Mucosa of rectum (tissue), 2 donors: ENCODE results near the gene PRIM2.
"Not testable (repeated sequence)": the region's sequence is repeated elsewhere in the genome, so short reads cannot be mapped to it uniquely, and the experiment has no call there.

Experiments used
- H3K27ac ChIP-seq, 2 donors: one replicate each; pipeline ENCODE4 v1.7.0; 2013; ENCODE audit warnings: inconsistent platforms in 2 of 2, low read depth in 2 of 2, low read length in 2 of 2
- H3K27me3 ChIP-seq, 2 donors: one replicate each; pipeline ENCODE4 v1.7.0; 2013; ENCODE audit warnings: low read length in 2 of 2; ENCODE audit not compliant: control insufficient read depth in 2 of 2, insufficient read depth in 2 of 2
- H3K36me3 ChIP-seq, 2 donors: one replicate each; pipeline ENCODE4 v1.7.0; 2013; ENCODE audit warnings: low read length in 2 of 2; ENCODE audit not compliant: control insufficient read depth in 2 of 2, insufficient read depth in 2 of 2
- H3K4me1 ChIP-seq, 2 donors: one replicate each; pipeline ENCODE4 v1.7.0; 2013; ENCODE audit warnings: low read length in 2 of 2, mild to moderate bottlenecking in 1 of 2; ENCODE audit not compliant: control insufficient read depth in 2 of 2, insufficient read depth in 2 of 2
- H3K4me3 ChIP-seq, 2 donors: one replicate each; pipeline ENCODE4 v1.7.0; 2013; ENCODE audit warnings: low read length in 2 of 2
- H3K9ac ChIP-seq, 2 donors: one replicate each; pipeline ENCODE4 v1.7.0; 2013; ENCODE audit warnings: low read length in 2 of 2, low read depth in 1 of 2, mild to moderate bottlenecking in 1 of 2
- H3K9me3 ChIP-seq, 2 donors: one replicate each; pipeline ENCODE4 v1.7.0; 2013; ENCODE audit warnings: low read length in 2 of 2; ENCODE audit not compliant: control insufficient read depth in 2 of 2
- donor health status: healthy.
- donor health status: Normal muscosa, but diverticular disease.

Gene PRIM2

GRCh38 chr6:57315851-57316250 is 1.6 kb upstream of the PRIM2 start:
- no peaks in the 10 kb centered on the region for H3K27me3 ChIP-seq
- H3K27ac ChIP-seq = no peak overlapping the region
- no peak overlapping the region for H3K4me3 ChIP-seq
- H3K9ac ChIP-seq = no peak overlapping the region
- no peaks in the 10 kb centered on the region for H3K9me3 ChIP-seq
- H3K36me3 ChIP-seq = peaks cover 5 to 11% of the 10 kb centered on the region in 2 donors
- H3K4me1 ChIP-seq = peaks cover 6 to 22% of the 10 kb centered on the region in 2 donors

DNA sequence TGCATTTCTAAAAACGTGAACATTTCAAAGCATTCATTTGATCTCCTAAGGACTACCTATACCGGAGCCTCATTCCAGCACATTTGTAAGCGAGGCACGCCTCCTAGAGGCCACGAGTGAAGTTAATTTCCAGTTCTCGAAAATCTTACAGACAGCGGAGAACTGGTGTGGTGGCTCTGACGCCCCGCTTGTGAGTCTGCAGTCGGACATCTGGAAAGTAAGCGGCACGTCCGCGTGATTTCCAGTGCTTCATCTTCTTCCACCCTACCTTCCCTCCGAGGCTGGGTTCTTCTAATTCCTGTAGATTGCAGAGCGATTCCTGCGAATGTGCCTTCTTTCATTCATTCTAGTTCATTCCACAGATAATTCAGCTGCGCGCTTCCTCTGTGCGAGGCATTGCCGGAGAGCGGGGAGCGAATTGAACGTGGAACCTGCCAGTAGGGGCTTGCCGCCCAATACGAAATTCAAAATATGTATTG is 810 bp upstream of the PRIM2 start:
- peak overlapping the region; percentile 34 to 39 for H3K27ac ChIP-seq
- H3K4me1 ChIP-seq = peaks cover 6 to 22% of the 10 kb centered on the region in 2 donors
- no peaks in the 10 kb centered on the region for H3K9me3 ChIP-seq
- peak overlapping the region; percentile 76 to 98 for H3K4me3 ChIP-seq
- no peaks in the 10 kb centered on the region for H3K27me3 ChIP-seq
- peaks cover 9 to 16% of the 10 kb centered on the region in 2 donors for H3K36me3 ChIP-seq
- peak overlapping the region; percentile 68 to 83 for H3K9ac ChIP-seq

GRCh38 chr6:57324538-57324937 is 7.1 kb downstream of the PRIM2 start:
- Histone ChIP-seq H3K36me3 (peaks cover 39 to 53% of the 10 kb centered on the region in 2 donors), H3K27me3 (no peaks in the 10 kb centered on the region), H3K9me3 (no peaks in the 10 kb centered on the region), H3K4me1 (no peaks in the 10 kb centered on the region), H3K9ac (no peak overlapping the region), H3K4me3 (no peak overlapping the region), H3K27ac (no peak overlapping the region)

DNA sequence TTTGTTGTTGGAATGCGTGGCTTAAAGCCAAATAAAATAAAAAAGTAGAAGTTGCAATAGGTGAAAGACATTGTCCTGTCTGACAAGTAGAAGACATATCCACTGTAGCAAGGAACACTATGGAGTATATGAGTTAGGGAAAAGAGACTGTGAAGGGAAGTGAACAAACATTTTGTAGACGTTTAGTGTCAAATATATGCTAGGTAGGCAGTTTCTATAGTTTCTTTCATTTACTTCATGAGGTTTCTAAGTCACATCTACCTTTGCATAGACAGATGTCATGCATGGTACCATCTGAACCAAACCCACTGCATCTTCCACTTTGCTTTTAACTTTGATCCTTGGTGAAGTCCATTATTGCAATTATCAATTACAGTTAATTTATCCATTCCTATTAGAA is 9.9 kb downstream of the PRIM2 start:
- no peaks in the 10 kb centered on the region for H3K4me1 ChIP-seq
- peaks cover 0 to 3% of the 10 kb centered on the region in 2 donors for H3K9me3 ChIP-seq
- peaks cover 28 to 40% of the 10 kb centered on the region in 2 donors for H3K36me3 ChIP-seq
- H3K9ac ChIP-seq = no peak overlapping the region
- H3K27me3 ChIP-seq = no peaks in the 10 kb centered on the region
- H3K4me3 ChIP-seq = no peak overlapping the region
- no peak overlapping the region for H3K27ac ChIP-seq

DNA sequence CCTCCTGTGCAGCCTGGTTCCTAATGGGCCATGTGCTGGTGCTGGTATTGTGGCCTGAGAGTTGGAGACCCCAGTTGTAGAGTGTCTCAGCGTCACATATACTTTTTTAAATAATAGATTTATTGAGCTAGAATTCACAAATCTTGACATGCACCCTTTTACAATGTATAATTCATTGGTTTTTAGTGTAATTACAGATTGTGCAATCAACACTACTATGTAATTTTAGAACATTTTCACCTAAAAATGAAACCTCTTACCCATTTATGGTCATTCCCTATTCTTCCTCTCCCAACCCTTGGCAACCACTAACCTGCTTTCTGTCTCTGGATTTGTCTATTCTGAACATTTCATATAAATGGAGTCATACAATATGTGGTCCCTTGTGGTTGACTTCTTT is 10.6 kb downstream of the PRIM2 start:
- Histone ChIP-seq H3K9ac (no peak overlapping the region), H3K27ac (no peak overlapping the region)

DNA sequence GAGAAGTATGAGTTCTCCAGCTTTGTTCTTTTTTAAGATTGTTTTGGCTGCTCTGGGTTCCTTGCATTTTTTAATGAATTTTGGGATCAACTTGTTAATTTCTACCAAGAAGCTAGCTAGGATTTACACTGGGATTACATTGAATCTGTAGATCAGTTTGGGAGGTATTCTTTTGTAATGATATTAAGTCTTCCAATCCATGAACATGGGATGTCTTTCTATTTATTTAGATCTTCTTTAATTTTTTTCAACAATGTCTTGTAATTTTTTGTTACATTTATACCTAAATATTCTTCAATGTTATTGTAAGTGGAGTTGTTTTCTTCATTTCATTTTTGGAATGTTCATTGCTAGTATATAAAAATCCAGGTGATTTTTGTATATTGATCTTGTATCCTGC is 12.5 kb downstream of the PRIM2 start:
- Histone ChIP-seq H3K27ac (no peak overlapping the region), H3K36me3 (peaks cover 25 to 39% of the 10 kb centered on the region in 2 donors), H3K4me3 (no peak overlapping the region), H3K27me3 (no peaks in the 10 kb centered on the region), H3K9me3 (peaks cover 2 to 3% of the 10 kb centered on the region in 2 donors), H3K4me1 (no peaks in the 10 kb centered on the region), H3K9ac (no peak overlapping the region)

More for the DNA sequence above, 10.6 kb downstream of the PRIM2 start:
- Histone ChIP-seq H3K36me3 (peaks cover 25 to 37% of the 10 kb centered on the region in 2 donors), H3K27me3 (no peaks in the 10 kb centered on the region), H3K4me1 (no peaks in the 10 kb centered on the region), H3K9me3 (peaks cover 0 to 3% of the 10 kb centered on the region in 2 donors), H3K4me3 (no peak overlapping the region)

- Histone ChIP-seq H3K4me1 (no peaks in the 10 kb centered on the region), H3K27me3 (no peaks in the 10 kb centered on the region), H3K9ac (no peak overlapping the region), H3K27ac (no peak overlapping the region), H3K4me3 (no peak overlapping the region), H3K36me3 (no peaks in the 10 kb centered on the region), H3K9me3 (no peaks in the 10 kb centered on the region)
Observed at GRCh38 chr6:57342148-57342669, 24.8 kb downstream of the PRIM2 start.

DNA sequence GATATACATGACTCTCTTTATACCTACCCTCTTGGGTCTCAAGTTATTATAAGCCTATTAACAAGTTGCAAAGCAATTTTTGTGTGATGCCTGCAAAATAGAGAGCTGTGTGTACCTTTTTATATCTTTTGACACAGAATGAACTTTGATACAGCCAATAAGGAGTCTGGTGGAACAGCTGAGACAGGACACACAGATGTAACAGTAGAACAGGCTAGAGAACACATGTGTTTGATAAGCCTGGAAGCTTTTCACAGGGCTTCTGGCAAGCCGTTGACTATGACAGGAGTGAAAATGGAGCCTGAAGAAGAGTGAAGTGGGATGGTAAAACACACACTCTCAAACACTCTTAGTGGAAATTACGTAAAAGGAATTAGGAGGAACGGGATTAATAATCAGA is 25.9 kb downstream of the PRIM2 start:
- not testable (repeated sequence) for H3K9me3 ChIP-seq, H3K4me3 ChIP-seq, H3K36me3 ChIP-seq, H3K9ac ChIP-seq, H3K4me1 ChIP-seq, H3K27ac ChIP-seq, H3K27me3 ChIP-seq

GRCh38 chr6:57346715-57347114 is 29.3 kb downstream of the PRIM2 start:
- not testable (repeated sequence) for H3K9me3 ChIP-seq, H3K4me1 ChIP-seq, H3K9ac ChIP-seq, H3K27me3 ChIP-seq, H3K36me3 ChIP-seq, H3K4me3 ChIP-seq, H3K27ac ChIP-seq

- not testable (repeated sequence) for H3K36me3 ChIP-seq, H3K4me3 ChIP-seq, H3K4me1 ChIP-seq, H3K9ac ChIP-seq, H3K27me3 ChIP-seq, H3K9me3 ChIP-seq, H3K27ac ChIP-seq
Observed at GRCh38 chr6:57347597-57347996, 30.2 kb downstream of the PRIM2 start.

DNA sequence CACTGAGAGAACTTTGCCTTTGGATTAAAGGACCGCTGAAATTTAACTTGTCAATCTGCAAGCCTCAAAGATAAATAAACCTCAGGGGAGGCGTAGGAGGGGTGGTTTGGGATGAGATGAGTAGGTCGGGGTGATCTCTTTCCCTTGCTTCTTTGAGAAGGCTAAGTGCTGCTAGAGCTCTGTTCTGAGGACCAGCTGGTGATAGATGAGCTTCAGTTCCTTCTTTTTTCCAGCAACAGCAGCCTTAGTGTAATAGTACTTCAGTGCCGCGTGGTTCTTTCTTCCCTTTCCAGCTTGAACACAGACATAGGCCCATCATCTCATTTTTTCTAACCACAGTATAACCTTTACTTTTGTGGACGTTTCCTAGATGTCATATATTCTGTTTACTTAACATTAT is 33.0 kb downstream of the PRIM2 start:
- not testable (repeated sequence) for H3K27me3 ChIP-seq, H3K27ac ChIP-seq, H3K36me3 ChIP-seq, H3K9ac ChIP-seq, H3K9me3 ChIP-seq, H3K4me1 ChIP-seq, H3K4me3 ChIP-seq
